PC-3 (cell line): ENCODE results near the gene PTPRN2.

Source experiments
- EZH2 ChIP-seq: fragments of 300-600 bp; sonication (generic); IDR thresholded peaks from one replicate; pipeline ENCODE4 v1.6.1; 2017; ENCODE audit warnings: antibody characterized with exemption, mild to moderate bottlenecking, low read length; ENCODE audit not compliant: unreplicated experiment
- EZH2phosphoT487 ChIP-seq: fragments of 300-600 bp; sonication (generic); IDR thresholded peaks from 2 replicates; pipeline ENCODE4 v1.6.1; 2018; ENCODE audit warnings: mild to moderate bottlenecking, antibody characterized with exemption, low read length, borderline replicate concordance

DNA sequence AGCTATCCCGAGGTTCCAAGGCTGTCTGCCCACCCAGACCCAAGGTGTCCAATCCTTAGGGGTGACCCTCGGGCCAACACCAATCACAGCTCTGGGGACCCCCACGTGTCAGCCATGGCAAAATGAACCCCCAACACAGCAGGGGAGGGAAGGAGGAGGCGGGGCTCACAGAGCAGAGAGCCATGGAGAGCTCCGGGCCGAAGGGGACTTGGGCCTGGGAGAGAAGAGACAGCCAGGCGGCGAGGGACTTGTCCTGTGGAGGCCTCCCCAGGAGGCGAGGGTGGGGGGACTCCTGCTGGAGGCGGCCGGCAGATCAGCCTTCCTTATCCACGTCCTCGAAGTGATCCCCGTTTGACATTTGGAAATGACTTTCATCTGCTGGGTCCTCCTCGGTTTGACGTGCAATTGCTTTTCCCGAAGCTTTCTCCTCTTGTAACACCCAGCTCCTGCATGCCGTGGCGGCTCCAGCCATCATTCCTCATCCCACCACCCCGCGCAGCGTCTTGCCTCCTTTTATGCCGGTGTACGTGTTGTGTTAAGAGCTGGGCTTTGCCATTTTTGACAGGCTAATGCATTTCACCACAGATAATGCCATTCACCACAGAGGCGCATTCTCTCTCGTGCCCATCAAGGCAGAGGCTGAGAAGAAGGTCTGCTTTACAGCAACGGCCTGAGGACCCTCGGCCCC is 913.5 kb downstream of the PTPRN2 start:
- TF ChIP-seq EZH2phosphoT487 (no peak), EZH2 (no peak)
